Fibroblast of skin of left biceps (primary cell): Measurements from ENCODE around the gene ACSBG1.
A peak's percentile ranks its signal among the peaks of the same experiment; 100 is the strongest.
"Not testable (repeated sequence)": the region's sequence is repeated elsewhere in the genome, so short reads cannot be mapped to it uniquely, and the experiment has no call there.

ENCODE experiments used
- DNase-seq, 2 experiments: peaks; one replicate each; pipeline ENCODE4 v3.0.0-alpha.2; 2013; ENCODE audit warnings: low read depth in 2 of 2

Gene ACSBG1

GRCh38 chr15:78167227-78167888 lies 67.0 kb downstream of the ACSBG1 start:
- DNase-seq = no peak

GRCh38 chr15:78164010-78164409 lies 70.4 kb downstream of the ACSBG1 start:
- no peak for DNase-seq

GRCh38 chr15:78162038-78162437 lies 72.3 kb downstream of the ACSBG1 start:
- no peak for DNase-seq

GRCh38 chr15:78159395-78159794 lies 75.0 kb downstream of the ACSBG1 start:
- DNase-seq = no peak

GRCh38 chr15:78157203-78157602 lies 77.2 kb downstream of the ACSBG1 start:
- no peak for DNase-seq

- DNase-seq = no peak
Measured at GRCh38 chr15:78156653-78157052, 77.7 kb downstream of the ACSBG1 start.

- DNase-seq = no peak
Measured at GRCh38 chr15:78155355-78155939, 78.9 kb downstream of the ACSBG1 start.

- no peak for DNase-seq
Measured at GRCh38 chr15:78154955-78155354, 79.4 kb downstream of the ACSBG1 start.

GRCh38 chr15:78151075-78151474 lies 83.3 kb downstream of the ACSBG1 start:
- not testable (repeated sequence) for DNase-seq

GRCh38 chr15:78149805-78150751 lies 84.3 kb downstream of the ACSBG1 start:
- DNase-seq = no peak

- peak; percentile 90 to 92 for DNase-seq
Measured at GRCh38 chr15:78149068-78149804, 85.1 kb downstream of the ACSBG1 start, which contains the start of gene IDH3A. Gene IDH3A (plus strand): TSS chr15:78149362. CDS start chr15:78149404, 42 bp downstream.

GRCh38 chr15:78148392-78149067 lies 85.8 kb downstream of the ACSBG1 start:
- no peak for DNase-seq

GRCh38 chr15:78147566-78147965 lies 86.8 kb downstream of the ACSBG1 start:
- no peak for DNase-seq

- DNase-seq = no peak
Measured at GRCh38 chr15:78146425-78147154, 87.8 kb downstream of the ACSBG1 start.

GRCh38 chr15:78142332-78142731 lies 92.0 kb downstream of the ACSBG1 start:
- DNase-seq = no peak

GRCh38 chr15:78140292-78140691 lies 94.1 kb downstream of the ACSBG1 start:
- DNase-seq = no peak

- DNase-seq = no peak
Measured at GRCh38 chr15:78139578-78139977, 94.8 kb downstream of the ACSBG1 start.

GRCh38 chr15:78133801-78134200 lies 100.6 kb downstream of the ACSBG1 start:
- no peak for DNase-seq

- peak; percentile 23 to 40 for DNase-seq
Measured at GRCh38 chr15:78131295-78132061, 102.9 kb downstream of the ACSBG1 start, which contains the start of gene CIB2. Gene CIB2 (minus strand): TSS chr15:78131445. CDS start chr15:78131215, 230 bp downstream.
